K562 (cell line): Measurements from ENCODE around the gene GPR21. TPM values are rescaled to one million over a fixed set of nuclear protein-coding genes. Genes with fewer than 3 reads are reported as not detected.

Source experiments
- ATAC-seq: fragments of 200-7000 bp; cut with Tn5 transposase; 3 replicates; pipeline ENCODE4 v1.9.1; 2020; ENCODE audit warnings: moderate library complexity
- BruUV-seq: library from RNA; stranded (reverse); fragments of 400-500 nt; replicated peaks from 2 replicates; lab custom pipeline; 2021; lab: Mats Ljungman, UMichigan
- CTCF ChIA-PET: fragments of 300-600 bp; formaldehyde crosslinking; extraction: SDS; loops from one replicate; lab custom pipeline; 2021; ENCODE audit warnings: low intra/inter-chr PET ratio; lab: Yijun Ruan, JAX
- POLR2A ChIA-PET: fragments of 300-600, 350-650 bp; sonication (Branson Sonifier 250); formaldehyde crosslinking; extraction: SDS; loops from one replicate; lab custom pipeline; 2021; ENCODE audit warnings: antibody characterized with exemption, inconsistent platforms; lab: Yijun Ruan, JAX
- DNase-seq, 4 experiments: peaks; one replicate each; pipeline versions ENCODE4 v3.0.0 to v3.0.0-alpha.2; 2011 to 2018; ENCODE audit warnings: low spot score in 3 of 4, mixed read lengths in 3 of 4; ENCODE audit errors: extremely low read depth in 1 of 4
- FAIRE-seq: peaks from 2 replicates; lab custom pipeline; 2011; peaks lifted over from hg19 to GRCh38; lab: Jason Lieb, UNC
- H2AFZ ChIP-seq: 2 replicates; pipeline ENCODE4 v1.6.0; 2011; ENCODE audit warnings: low read depth, low read length, control low read depth, inconsistent platforms
- H3K27ac ChIP-seq: fragments of 200-600 bp; 3 replicates; pipeline ENCODE4 v1.8.0; 2011; ENCODE audit warnings: low read depth, mild to moderate bottlenecking, control low read depth, inconsistent platforms, low read length, moderate library complexity, mixed read lengths; ENCODE audit errors: extremely low read depth
- H3K27me3 ChIP-seq, 2 experiments: fragments of 300-600 bp in 1 of 2; 2 replicates in 1 of 2; 3 replicates in 1 of 2; pipeline versions ENCODE4 v1.6.0 to v1.8.0; 2011; ENCODE audit warnings: inconsistent platforms in 2 of 2, low read length in 2 of 2, mild to moderate bottlenecking in 1 of 2, mixed read lengths in 1 of 2, moderate library complexity in 1 of 2; ENCODE audit not compliant: control insufficient read depth in 2 of 2, insufficient read depth in 2 of 2
- H3K36me3 ChIP-seq: fragments of 300-600 bp; 3 replicates; pipeline ENCODE4 v1.8.0; 2011; ENCODE audit warnings: mild to moderate bottlenecking, low read length, inconsistent platforms; ENCODE audit not compliant: control insufficient read depth, insufficient read depth
- H3K4me1 ChIP-seq, 2 experiments: fragments of 200-600 bp in 1 of 2; replicated peaks in 1 of 2; 2 replicates in 1 of 2; 3 replicates in 1 of 2; pipeline versions ENCODE4 v1.5.1 to v1.8.0; 2011; ENCODE audit warnings: inconsistent platforms in 2 of 2, low read length in 2 of 2, mild to moderate bottlenecking in 1 of 2, mixed read lengths in 1 of 2, moderate library complexity in 1 of 2; ENCODE audit not compliant: control insufficient read depth in 2 of 2, insufficient read depth in 2 of 2
- H3K4me2 ChIP-seq: 2 replicates; pipeline ENCODE4 v1.6.1; 2011; ENCODE audit warnings: low read length, control low read depth, inconsistent platforms, mixed read lengths; ENCODE audit not compliant: insufficient read depth
- H3K4me3 ChIP-seq: fragments of 200-600 bp; sonication (generic), shearing (Covaris generic); 2 replicates; pipeline ENCODE4 v1.5.1; 2016; ENCODE audit warnings: control low read depth, inconsistent platforms
- H3K79me2 ChIP-seq: fragments of 200-600 bp; 3 replicates; pipeline ENCODE4 v1.8.0; 2011; ENCODE audit warnings: low read length, inconsistent platforms; ENCODE audit not compliant: control insufficient read depth, insufficient read depth
- H3K9ac ChIP-seq, 2 experiments: 2 replicates each; pipeline versions ENCODE4 v1.6.0 to v1.6.1; 2011; ENCODE audit warnings: low read depth in 2 of 2, low read length in 2 of 2, control low read depth in 1 of 2, inconsistent platforms in 1 of 2, mild to moderate bottlenecking in 1 of 2, mixed read lengths in 1 of 2; ENCODE audit not compliant: insufficient read depth in 1 of 2
- H3K9me1 ChIP-seq: one replicate; pipeline ENCODE4 v1.6.0; 2011; ENCODE audit warnings: inconsistent platforms, mild to moderate bottlenecking, low read length, moderate library complexity; ENCODE audit not compliant: control insufficient read depth, insufficient read depth
- H3K9me3 ChIP-seq: replicated peaks from 2 replicates; pipeline ENCODE4 v1.5.1; 2011; ENCODE audit warnings: low read depth, low read length, inconsistent platforms; ENCODE audit not compliant: control insufficient read depth, insufficient read depth
- H4K20me1 ChIP-seq: replicated peaks from 2 replicates; pipeline ENCODE4 v1.6.1; 2011; ENCODE audit warnings: low read length, inconsistent platforms, mixed read lengths; ENCODE audit not compliant: control insufficient read depth, insufficient read depth
- EP400 ChIP-seq: fragments of 450-650 bp; IDR thresholded peaks from 2 replicates; pipeline ENCODE4 v1.6.1; 2017; ENCODE audit warnings: antibody characterized with exemption, mild to moderate bottlenecking, moderate library complexity
- HSF4 ChIP-seq: fragments of 250-450 bp; sonication (Bioruptor Pico); IDR thresholded peaks from 2 replicates; pipeline ENCODE4 v2.1.2; 2022; ENCODE audit warnings: mild to moderate bottlenecking, moderate library complexity, borderline replicate concordance
- KHSRP ChIP-seq: fragments of 450-650 bp; IDR thresholded peaks from 2 replicates; pipeline ENCODE4 v1.6.1; 2017
- L3MBTL2 ChIP-seq: fragments of 450-650 bp; IDR thresholded peaks from 2 replicates; pipeline ENCODE4 v1.6.1; 2016; ENCODE audit warnings: mild to moderate bottlenecking, moderate library complexity
- MAFG ChIP-seq: fragments of 450-650 bp; conservative IDR thresholded peaks from 2 replicates; pipeline ENCODE4 v1.6.1; 2016; ENCODE audit warnings: missing genetic modification characterization, missing compliant biosample characterization
- NONO ChIP-seq, 2 experiments: fragments of 200-400 bp in 1 of 2; fragments of 450-650 bp in 1 of 2; formaldehyde crosslinking in 1 of 2; IDR thresholded peaks; 2 replicates each; pipeline ENCODE4 v1.6.1; 2017; ENCODE audit warnings: low read depth in 2 of 2, mild to moderate bottlenecking in 2 of 2, moderate library complexity in 2 of 2, low read length in 1 of 2
- SIN3A ChIP-seq, 2 experiments: fragments of 150-350 bp in 1 of 2; IDR thresholded peaks; 2 replicates each; pipeline ENCODE4 v1.6.1; 2011 to 2016; ENCODE audit warnings: borderline replicate concordance in 2 of 2, low read depth in 2 of 2, low read length in 2 of 2, mild to moderate bottlenecking in 2 of 2, moderate library complexity in 2 of 2; ENCODE audit not compliant: control insufficient read depth in 1 of 2
- SIN3B ChIP-seq: fragments of 450-650 bp; IDR thresholded peaks from 2 replicates; pipeline ENCODE4 v1.6.1; 2017; ENCODE audit warnings: low read depth, mild to moderate bottlenecking, moderate library complexity
- TAF15 ChIP-seq: fragments of 200-400 bp; formaldehyde crosslinking; IDR thresholded peaks from 2 replicates; pipeline ENCODE4 v1.6.1; 2017; ENCODE audit warnings: mild to moderate bottlenecking, low read depth, low read length, moderate library complexity
- ZNF384 ChIP-seq: IDR thresholded peaks from 2 replicates; pipeline ENCODE4 v1.6.1; 2012; ENCODE audit warnings: low read depth, low read length, improper control_type of control experiment
- ZNF586 ChIP-seq: fragments of 450-650 bp; formaldehyde crosslinking; conservative IDR thresholded peaks from 2 replicates; pipeline ENCODE4 v1.4.0; 2020; ENCODE audit warnings: mild to moderate bottlenecking, moderate library complexity
- ZNF655 ChIP-seq: fragments of 250-450 bp; sonication (Bioruptor Pico); IDR thresholded peaks from 2 replicates; pipeline ENCODE4 v1.5.0; 2021
- WGBS: fragments of 100-300 bp; shearing (Covaris generic); methylation state at CpG from one replicate; pipeline ENCODE4 v1.1.6; 2016; ENCODE audit warnings: low coverage, mixed read lengths; ENCODE audit not compliant: insufficient coverage; ENCODE audit errors: missing lambda C conversion rate; 5-methylcytosine and 5-hydroxymethylcytosine counted together
- in situ Hi-C: fragments of 300-500 bp; cut with MboI; formaldehyde crosslinking; loops from 4 replicates; pipeline ENCODE4 v1.15.0; 2018; ENCODE audit warnings: inconsistent platforms, mixed read lengths
- intact Hi-C: fragments of 100-400 bp; cut with micrococcal nuclease; formaldehyde crosslinking; loops from 2 replicates; pipeline ENCODE4 v1.14.2; 2022
- polyA plus RNA-seq, 8 experiments: library from polyadenylated mRNA; depleted of rRNA in 4 of 8; stranded (reverse) in 5 of 8; unstranded in 3 of 8; fragments of >200 nt; fragmentation: Nextera tagmentation in 2 of 8; fragmentation: Illumina TruSeq in 1 of 8; extraction: Ambion mirVana in 2 of 8; extraction: Trizol in 1 of 8; gene quantifications; 2 replicates each; pipeline versions ENCODE4 v1.2.1 to v1.2.3, GENCODE V29; 2011 to 2014; ENCODE audit warnings: inconsistent platforms in 1 of 8, missing spikeins in 1 of 8
- total RNA-seq, 7 experiments: library from RNA; depleted of rRNA in 6 of 7; stranded (reverse); fragments of >200 nt in 6 of 7; fragmentation: Illumina TruSeq in 2 of 7; extraction: Trizol in 2 of 7; gene quantifications; 2 replicates each; pipeline versions ENCODE4 v1.2.1 to v1.2.3, GENCODE V29; 2011 to 2021; ENCODE audit warnings: low replicate concordance in 1 of 7

Gene GPR21
- total and polyA plus RNA-seq, 9 of the 15 experiments (the other 6 are each of a cell fraction or from before 2014, with no cell fraction given) = 0.16 to 0.83 (median 0.36) TPM; not detected in 6

- peaks cover under 1 to 14% of the 10 kb centered on the region in 2 experiments; a peak in 3 of 5 replicates for H3K4me1 ChIP-seq
- no peak overlapping the region for H3K27ac ChIP-seq
- no peak for ATAC-seq
- H3K9me3 ChIP-seq = no peaks in the 10 kb centered on the region
- no peak overlapping the region for H3K9ac ChIP-seq
- intact Hi-C loops = loop anchor here (5.0 kb wide), 1 partner anchor 354 kb away; no protein-coding TSS in a partner anchor
- FAIRE-seq = no peak
- no TSS peak for BruUV-seq
- H3K79me2 ChIP-seq = no peaks in the 10 kb centered on the region
- no peak overlapping the region for H3K4me2 ChIP-seq
- no peak for TF ChIP-seq HSF4 (CRISPR knock-in tag)
- TF ChIP-seq L3MBTL2 = no peak
- no peak for TF ChIP-seq KHSRP
- no peak for TF ChIP-seq SIN3A (IDR thresholded peaks at IDR 0.05; ENCODE audit: borderline replicate concordance in 2 of 2, control insufficient read depth in 1 of 2, low read depth in 2 of 2, low read length in 2 of 2)
- TF ChIP-seq ZNF655 = no peak
- no peak for TF ChIP-seq EP400
- no peak for TF ChIP-seq ZNF586 (CRISPR knock-in tag)
- no peak for TF ChIP-seq TAF15
- TF ChIP-seq SIN3B = no peak
- no peak for TF ChIP-seq ZNF384
- TF ChIP-seq MAFG (tag) = no peak
- no peak for TF ChIP-seq NONO (IDR thresholded peaks at IDR 0.05; ENCODE audit: low read depth in 2 of 2, low read length in 1 of 2)
- peaks cover 27% of the 10 kb centered on the region; the same call in 2 of the 3 replicates for H3K36me3 ChIP-seq
- WGBS = 82% methylated on average over 5 of the region's 5 CpGs
- H3K27me3 ChIP-seq = no peaks in the 10 kb centered on the region
- in situ Hi-C loops = no loop called here
- POLR2A ChIA-PET = interaction anchor here (0.9 kb wide), 1 partner anchor 9 kb away, joined by 3 read pairs; no protein-coding TSS in a partner anchor
- no peak overlapping the region for H3K4me3 ChIP-seq
- H4K20me1 ChIP-seq = no peaks in the 10 kb centered on the region
- CTCF ChIA-PET = no interaction called here
- DNase-seq = no peak
- H3K9me1 ChIP-seq = no peaks in the 10 kb centered on the region
- no peak overlapping the region for H2AFZ ChIP-seq
These were observed 35.0 kb upstream of the GPR21 start for GRCh38 chr9:122998448-122998847.
